Esophagus (tissue), 2 donors: ENCODE results near the gene LNX1. TPM values are rescaled to one million over a fixed set of nuclear protein-coding genes. Genes with fewer than 3 reads are reported as not detected.

Experiments used
- H3K27ac ChIP-seq, 2 donors: one replicate each; pipeline ENCODE4 v1.5.1; 2013; ENCODE audit warnings: low read depth in 2 of 2, mild to moderate bottlenecking in 2 of 2, inconsistent platforms in 1 of 2, low read length in 1 of 2, moderate library complexity in 1 of 2
- H3K27me3 ChIP-seq, 2 donors: one replicate each; pipeline ENCODE4 v1.6.1; 2013; ENCODE audit warnings: low read length in 2 of 2, control low read depth in 1 of 2, mild to moderate bottlenecking in 1 of 2; ENCODE audit not compliant: insufficient read depth in 2 of 2, control insufficient read depth in 1 of 2
- H3K36me3 ChIP-seq, 2 donors: one replicate each; pipeline ENCODE4 v1.6.1; 2013; ENCODE audit warnings: low read length in 1 of 2; ENCODE audit not compliant: control insufficient read depth in 2 of 2, insufficient read depth in 2 of 2
- H3K4me1 ChIP-seq, 2 donors: one replicate each; pipeline ENCODE4 v1.6.1; 2013; ENCODE audit warnings: low read length in 1 of 2; ENCODE audit not compliant: control insufficient read depth in 2 of 2, insufficient read depth in 2 of 2
- H3K4me3 ChIP-seq, 2 donors: one replicate each; pipeline ENCODE4 v1.5.1; 2013; ENCODE audit warnings: low read length in 2 of 2, mild to moderate bottlenecking in 2 of 2, low read depth in 1 of 2, moderate library complexity in 1 of 2
- H3K9me3 ChIP-seq, 2 donors: one replicate each; pipeline ENCODE4 v1.6.1; 2013; ENCODE audit warnings: mild to moderate bottlenecking in 2 of 2, low read depth in 1 of 2, low read length in 1 of 2, moderate library complexity in 1 of 2; ENCODE audit not compliant: control insufficient read depth in 2 of 2, insufficient read depth in 1 of 2
- WGBS, 2 donors: extraction: QIAGEN DNeasy Blood & Tissue Kit; methylation state at CpG; one replicate each; pipeline ENCODE4 v1.1.7; 2013; 5-methylcytosine and 5-hydroxymethylcytosine counted together
- polyA plus RNA-seq, 2 donors: library from polyadenylated mRNA; stranded (reverse); fragments of 200-250 nt; gene quantifications; one replicate each; pipeline ENCODE4 v1.2.3, GENCODE V29; 2013
- donor health status: healthy with polysubstance abuse.
- donor health status: Bipolar disorder and iron deficiency.

Gene LNX1
- polyA plus RNA-seq, 2 donors, result 16.8 to 44.2 TPM

- Histone ChIP-seq H3K4me1 (peaks cover 0 to 3% of the 10 kb centered on the region in 2 donors), H3K27ac (no peak overlapping the region), H3K4me3 (no peak overlapping the region), H3K9me3 (no peaks in the 10 kb centered on the region), H3K27me3 (no peaks in the 10 kb centered on the region), H3K36me3 (peaks cover 0 to 6% of the 10 kb centered on the region in 2 donors)
Measured at GRCh38 chr4:53489279-53489889, 101.9 kb downstream of the LNX1 start.

DNA sequence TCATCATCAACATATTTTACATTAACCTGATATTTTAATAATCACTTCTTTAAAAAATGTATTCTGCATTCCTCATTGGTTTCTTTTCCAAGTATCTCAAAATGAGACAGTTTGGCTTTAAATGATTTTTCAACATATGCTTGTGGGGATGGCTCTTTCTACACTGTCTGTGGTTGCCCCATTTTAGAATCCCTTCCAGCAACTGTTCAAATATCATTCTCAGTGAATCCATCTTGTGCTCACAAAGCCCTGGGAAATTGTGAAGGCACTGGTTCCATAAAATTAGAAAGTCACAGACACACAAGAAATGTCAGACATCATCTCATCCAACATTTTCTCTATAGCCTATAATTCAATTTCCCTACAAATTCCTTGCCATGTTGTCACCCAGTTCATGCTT is 103.5 kb downstream of the LNX1 start:
- no peaks in the 10 kb centered on the region for H3K9me3 ChIP-seq
- H3K27ac ChIP-seq, result no peak overlapping the region
- peaks cover 0 to 4% of the 10 kb centered on the region in 2 donors for H3K36me3 ChIP-seq
- H3K27me3 ChIP-seq, result no peaks in the 10 kb centered on the region
- peaks cover 0 to 3% of the 10 kb centered on the region in 2 donors for H3K4me1 ChIP-seq
- no peak overlapping the region for H3K4me3 ChIP-seq

GRCh38 chr4:53485658-53486040 is 105.6 kb downstream of the LNX1 start:
- H3K27ac ChIP-seq, result no peak overlapping the region
- H3K36me3 ChIP-seq, result peaks cover 0 to 4% of the 10 kb centered on the region in 2 donors
- WGBS, 2 donors, result 34 to 57% methylated on average over 1 of the region's 1 CpG
- H3K4me1 ChIP-seq, result peaks cover 0 to 3% of the 10 kb centered on the region in 2 donors
- no peaks in the 10 kb centered on the region for H3K27me3 ChIP-seq
- H3K9me3 ChIP-seq, result no peaks in the 10 kb centered on the region
- no peak overlapping the region for H3K4me3 ChIP-seq

DNA sequence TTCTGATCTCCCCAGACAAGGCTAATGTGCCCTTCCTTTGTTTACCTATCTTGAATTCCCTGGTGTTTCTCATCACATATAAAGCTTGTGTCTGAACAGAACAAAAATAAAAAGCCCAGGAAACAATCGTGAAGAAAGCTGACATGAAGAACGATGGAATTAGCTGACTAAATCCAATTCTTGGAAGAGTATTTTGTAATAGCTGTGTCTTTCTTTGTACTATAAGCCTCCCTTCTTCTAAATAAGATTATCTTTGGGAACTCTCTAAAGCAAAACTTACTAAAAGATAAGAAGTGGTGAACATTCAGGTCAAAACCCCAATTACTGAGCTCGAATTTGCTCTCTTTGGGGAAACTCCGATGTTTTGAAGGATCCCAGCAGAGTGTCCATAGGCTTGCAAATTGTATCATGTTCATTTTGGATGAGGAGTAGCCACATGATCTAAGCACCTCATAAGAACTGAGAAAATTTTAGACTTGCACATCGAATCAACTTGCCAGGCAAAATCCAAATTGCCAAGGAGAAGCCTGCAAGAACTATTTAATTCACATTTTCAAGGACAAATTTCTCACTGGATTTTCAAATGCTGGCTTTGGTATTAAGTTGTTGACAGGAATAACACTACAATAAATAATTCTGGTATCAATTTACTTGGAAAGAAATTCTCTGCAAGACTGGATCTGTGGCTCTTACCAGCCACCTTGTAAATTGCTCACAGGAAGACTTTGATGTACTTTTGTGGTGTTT is 106.2 kb downstream of the LNX1 start:
- Histone ChIP-seq H3K27ac (peak overlapping the region in 1 of 2 donors; percentile 50), H3K36me3 (peaks cover 0 to 4% of the 10 kb centered on the region in 2 donors), H3K27me3 (no peaks in the 10 kb centered on the region), H3K9me3 (no peaks in the 10 kb centered on the region), H3K4me1 (peaks cover 0 to 3% of the 10 kb centered on the region in 2 donors), H3K4me3 (no peak overlapping the region)
- 32 to 50% methylated on average over 5 of the region's 5 CpGs for WGBS, 2 donors

DNA sequence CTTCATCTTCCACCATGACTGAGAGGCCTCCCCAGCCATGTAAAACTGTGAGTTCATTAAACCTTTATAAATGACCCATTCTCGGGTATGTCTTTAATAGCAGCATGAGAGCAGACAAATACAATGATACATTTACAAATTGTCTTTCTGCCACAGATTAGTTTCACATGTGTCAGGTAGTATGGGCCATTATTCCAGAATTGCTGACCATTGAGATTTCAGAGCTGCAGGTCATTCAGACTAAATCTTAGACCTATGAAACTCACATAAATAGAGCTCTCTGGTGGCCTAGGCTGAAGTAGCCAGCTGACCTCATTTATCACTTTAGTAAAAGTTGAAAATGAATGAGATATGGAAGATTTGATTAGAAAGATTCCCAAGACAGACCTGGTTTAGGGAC is 108.0 kb downstream of the LNX1 start:
- H3K27ac ChIP-seq, result no peak overlapping the region
- H3K36me3 ChIP-seq, result peaks cover 0 to 4% of the 10 kb centered on the region in 2 donors
- 95 to 96% methylated on average over 1 of the region's 1 CpG for WGBS, 2 donors
- peaks cover 0 to 3% of the 10 kb centered on the region in 2 donors for H3K4me1 ChIP-seq
- no peaks in the 10 kb centered on the region for H3K27me3 ChIP-seq
- H3K4me3 ChIP-seq, result no peak overlapping the region
- H3K9me3 ChIP-seq, result no peaks in the 10 kb centered on the region

GRCh38 chr4:53481586-53481985 is 109.7 kb downstream of the LNX1 start:
- H3K27me3 ChIP-seq, result no peaks in the 10 kb centered on the region
- peaks cover 0 to 6% of the 10 kb centered on the region in 2 donors for H3K4me1 ChIP-seq
- 83 to 85% methylated on average over 8 of the region's 8 CpGs for WGBS, 2 donors
- no peak overlapping the region for H3K27ac ChIP-seq
- peaks cover 0 to 4% of the 10 kb centered on the region in 2 donors for H3K36me3 ChIP-seq
- H3K4me3 ChIP-seq, result no peak overlapping the region
- H3K9me3 ChIP-seq, result no peaks in the 10 kb centered on the region

DNA sequence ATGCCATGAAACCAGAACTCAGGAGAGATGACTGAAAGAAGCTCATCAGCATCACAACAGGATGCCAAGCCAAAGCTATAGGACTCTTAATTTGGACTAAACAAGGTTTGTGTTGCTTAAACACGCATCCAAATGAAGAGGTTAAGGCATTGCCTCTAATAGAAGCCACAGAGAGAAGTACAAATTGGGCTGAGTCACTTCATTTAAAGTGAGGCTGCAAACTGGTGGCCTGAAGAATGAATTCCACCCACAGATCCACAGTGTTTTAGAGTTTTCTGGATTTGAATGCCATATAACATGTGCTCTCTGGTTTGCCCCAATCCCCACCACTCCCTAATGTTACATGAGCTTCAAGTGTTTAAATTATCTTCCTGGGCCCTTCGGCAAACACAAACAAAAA is 110.4 kb downstream of the LNX1 start:
- no peaks in the 10 kb centered on the region for H3K27me3 ChIP-seq
- no peak overlapping the region for H3K27ac ChIP-seq
- no peaks in the 10 kb centered on the region for H3K9me3 ChIP-seq
- peaks cover 0 to 2% of the 10 kb centered on the region in 2 donors for H3K36me3 ChIP-seq
- 88 to 90% methylated on average over 2 of the region's 2 CpGs for WGBS, 2 donors
- H3K4me1 ChIP-seq, result peaks cover 0 to 7% of the 10 kb centered on the region in 2 donors
- H3K4me3 ChIP-seq, result no peak overlapping the region

DNA sequence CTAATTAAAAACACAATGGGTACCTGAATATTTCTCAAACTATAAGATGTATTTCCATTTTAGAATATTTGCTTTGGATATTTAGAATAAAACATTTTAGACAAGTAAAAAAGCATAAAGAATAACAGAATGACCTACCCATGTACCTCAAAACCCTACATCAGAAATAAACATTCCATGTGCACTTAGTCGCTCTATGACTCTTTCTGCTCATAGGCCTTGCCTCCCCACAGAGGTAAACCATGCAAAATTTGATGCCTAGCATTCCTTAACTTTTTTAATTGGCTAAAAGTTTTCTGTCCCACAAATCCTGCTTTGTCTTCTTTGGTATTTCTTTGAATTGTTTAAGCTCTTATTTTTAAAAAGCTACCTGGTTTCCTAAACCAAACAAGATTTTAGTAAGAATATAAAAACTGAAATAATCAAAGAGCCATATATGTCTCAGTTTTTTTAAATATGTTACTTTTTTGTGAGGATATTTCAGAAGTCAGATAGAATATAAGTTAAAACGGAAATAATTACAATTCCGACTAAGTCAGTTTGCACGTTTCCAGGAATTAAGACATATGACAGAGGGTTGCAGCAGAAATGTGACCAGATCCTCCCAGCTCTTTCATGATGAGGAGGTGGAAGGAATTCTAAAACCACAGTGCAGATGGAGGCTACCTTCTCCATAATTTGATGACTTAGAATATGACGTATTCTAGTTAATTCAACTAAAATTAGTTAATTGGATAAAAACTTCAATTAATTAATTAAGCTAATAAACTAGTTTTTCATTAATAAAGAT is 111.4 kb downstream of the LNX1 start:
- H3K36me3 ChIP-seq, result peaks cover 0 to 2% of the 10 kb centered on the region in 2 donors
- no peaks in the 10 kb centered on the region for H3K27me3 ChIP-seq
- H3K4me3 ChIP-seq, result no peak overlapping the region
- no peaks in the 10 kb centered on the region for H3K9me3 ChIP-seq
- WGBS, 2 donors, result 92 to 97% methylated on average over 5 of the region's 5 CpGs
- H3K27ac ChIP-seq, result no peak overlapping the region
- peaks cover 0 to 7% of the 10 kb centered on the region in 2 donors for H3K4me1 ChIP-seq

DNA sequence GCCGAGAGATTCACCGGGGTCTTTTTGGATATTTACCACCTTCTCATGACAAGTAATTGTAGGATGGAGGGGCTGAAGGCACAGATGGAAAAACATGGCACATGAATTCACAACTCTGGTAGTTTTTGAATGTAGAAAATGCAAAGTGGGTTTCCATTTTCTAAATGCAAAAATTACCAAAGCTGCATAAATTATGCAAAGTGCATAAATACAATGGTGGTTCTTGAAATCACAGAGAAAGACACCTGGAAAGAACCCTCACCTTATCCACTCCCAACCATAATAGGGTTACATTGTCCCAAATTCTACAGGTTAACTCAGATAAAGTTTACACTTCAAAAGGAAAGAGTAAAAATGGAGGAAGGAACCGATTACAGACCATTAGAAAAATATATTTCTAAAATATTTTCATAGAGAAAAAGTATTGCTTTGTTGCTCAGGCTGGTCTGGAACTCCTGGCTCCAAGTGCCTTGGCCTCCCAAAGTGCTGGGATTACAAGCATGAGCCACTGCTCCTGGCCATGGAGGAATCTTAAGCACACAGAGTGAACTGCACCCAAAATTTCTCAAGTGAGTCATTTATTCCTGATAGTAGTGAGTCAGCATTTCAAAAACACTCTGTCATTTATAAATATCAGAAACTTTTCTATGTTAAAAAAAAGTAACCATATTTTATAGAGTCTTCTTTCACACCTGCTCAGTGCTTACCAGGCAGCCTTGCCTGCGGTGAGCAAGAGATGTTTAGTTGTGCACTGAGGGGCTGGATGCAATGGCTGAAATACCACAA is 112.4 kb downstream of the LNX1 start:
- H3K9me3 ChIP-seq, result no peaks in the 10 kb centered on the region

More for the DNA sequence above, 112.4 kb downstream of the LNX1 start:
- peaks cover 0 to 3% of the 10 kb centered on the region in 2 donors for H3K36me3 ChIP-seq
- peaks cover 0 to 7% of the 10 kb centered on the region in 2 donors for H3K4me1 ChIP-seq
- H3K27ac ChIP-seq, result peak overlapping the region in 1 of 2 donors; percentile 51
- no peak overlapping the region for H3K4me3 ChIP-seq
- 91 to 95% methylated on average over 4 of the region's 4 CpGs for WGBS, 2 donors
- no peaks in the 10 kb centered on the region for H3K27me3 ChIP-seq
